Fibroblast of villous mesenchyme (primary cell): ENCODE measurements around the gene SPTBN5. TPM values are rescaled to one million over a fixed set of nuclear protein-coding genes. Genes with fewer than 3 reads are reported as not detected.

ENCODE experiments used
- DNase-seq: peaks from one replicate; pipeline ENCODE4 v3.0.0-alpha.2; 2010; ENCODE audit warnings: low read depth
- H3K4me3 ChIP-seq: 2 replicates; pipeline ENCODE4 v1.5.1; 2011; ENCODE audit warnings: low read depth, mild to moderate bottlenecking, low read length
- small RNA-seq: library from RNA; depleted of rRNA; stranded (forward); fragments of <200 nt; gene quantifications from one replicate; pipeline ENCODE3, GENCODE V24; 2012
- total RNA-seq: library from RNA; depleted of rRNA; stranded (reverse); fragments of >200 nt; gene quantifications from 2 replicates; pipeline ENCODE4 v1.2.3, GENCODE V29; 2012
- TF ChIP-seq, protein P1 (sequence below): IDR thresholded peaks from 2 replicates; pipeline ENCODE4 v1.5.1; 2012; ENCODE audit warnings: low read depth, mild to moderate bottlenecking, low read length; ENCODE audit not compliant: insufficient read depth

Gene SPTBN5
- total RNA-seq, 1 donor, result 0.43 TPM

DNA sequence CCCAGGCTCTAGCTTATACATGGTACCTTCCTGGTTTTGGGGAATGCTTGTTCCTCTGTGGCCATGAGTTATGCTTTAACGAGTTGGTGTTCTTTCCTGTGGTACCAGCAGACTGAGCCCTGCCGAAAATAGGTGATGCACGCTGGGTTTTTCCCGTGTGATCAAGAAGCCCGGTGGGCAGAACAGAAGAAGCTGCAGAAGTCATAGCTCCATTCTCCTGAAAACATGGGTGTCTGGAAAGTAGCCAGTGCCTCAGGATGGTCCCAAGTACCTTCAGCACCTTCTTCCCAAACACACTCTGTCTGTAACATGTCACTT, 94.4 kb downstream of the SPTBN5 start:
- TF ChIP-seq, protein P1, sequence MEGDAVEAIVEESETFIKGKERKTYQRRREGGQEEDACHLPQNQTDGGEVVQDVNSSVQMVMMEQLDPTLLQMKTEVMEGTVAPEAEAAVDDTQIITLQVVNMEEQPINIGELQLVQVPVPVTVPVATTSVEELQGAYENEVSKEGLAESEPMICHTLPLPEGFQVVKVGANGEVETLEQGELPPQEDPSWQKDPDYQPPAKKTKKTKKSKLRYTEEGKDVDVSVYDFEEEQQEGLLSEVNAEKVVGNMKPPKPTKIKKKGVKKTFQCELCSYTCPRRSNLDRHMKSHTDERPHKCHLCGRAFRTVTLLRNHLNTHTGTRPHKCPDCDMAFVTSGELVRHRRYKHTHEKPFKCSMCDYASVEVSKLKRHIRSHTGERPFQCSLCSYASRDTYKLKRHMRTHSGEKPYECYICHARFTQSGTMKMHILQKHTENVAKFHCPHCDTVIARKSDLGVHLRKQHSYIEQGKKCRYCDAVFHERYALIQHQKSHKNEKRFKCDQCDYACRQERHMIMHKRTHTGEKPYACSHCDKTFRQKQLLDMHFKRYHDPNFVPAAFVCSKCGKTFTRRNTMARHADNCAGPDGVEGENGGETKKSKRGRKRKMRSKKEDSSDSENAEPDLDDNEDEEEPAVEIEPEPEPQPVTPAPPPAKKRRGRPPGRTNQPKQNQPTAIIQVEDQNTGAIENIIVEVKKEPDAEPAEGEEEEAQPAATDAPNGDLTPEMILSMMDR, result no peak
- H3K4me3 ChIP-seq, result no peak overlapping the region
- DNase-seq, result no peak

DNA sequence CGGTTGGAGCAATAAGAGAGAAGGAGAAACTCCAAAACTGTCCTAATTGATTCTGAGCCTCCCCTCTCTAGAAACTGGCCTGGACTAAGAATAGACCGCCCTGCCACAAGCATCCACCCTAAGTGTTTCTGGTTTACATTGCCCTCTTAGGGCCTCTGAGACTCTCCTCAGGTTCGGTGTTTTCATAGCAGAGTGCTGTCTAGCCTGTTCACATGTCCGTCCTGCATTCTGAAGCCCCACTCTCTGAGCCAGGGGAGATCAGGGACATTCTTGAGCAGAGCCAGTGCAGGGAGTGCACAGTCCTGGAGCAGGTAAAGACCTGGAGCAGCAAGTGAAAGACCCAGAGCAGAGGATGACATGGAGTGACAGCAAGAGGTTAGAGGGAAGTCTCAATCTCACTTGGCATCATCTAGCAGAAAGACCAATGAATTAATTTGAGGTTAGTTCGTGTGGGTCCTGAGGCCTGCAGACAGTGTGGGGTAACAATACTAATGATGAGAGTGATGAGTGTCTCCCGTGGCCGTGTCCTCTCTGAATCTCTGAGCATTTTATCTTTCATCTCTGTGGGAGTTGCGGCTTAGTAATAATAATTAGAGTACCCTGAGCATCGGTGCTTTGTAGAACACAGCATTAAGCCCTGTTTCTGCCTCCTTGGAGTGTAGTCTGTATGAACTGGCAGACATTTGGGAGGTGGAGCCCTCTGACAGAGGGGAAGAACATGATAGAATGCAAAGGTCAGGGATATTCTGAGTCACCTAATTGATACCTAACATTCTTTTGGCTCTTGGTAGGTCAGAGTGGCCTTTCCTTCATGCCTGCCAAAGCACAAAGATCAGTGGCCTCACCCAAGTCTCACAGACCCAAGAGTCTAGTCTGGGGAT, 95.0 kb downstream of the SPTBN5 start:
- TF ChIP-seq, protein P1, result no peak
- no peak overlapping the region for H3K4me3 ChIP-seq
- no peak for DNase-seq

Small RNA genes within 50 kb of the gene (small RNA-seq; reads per million reads assigned to genes)
- gene JMJD7-PLA2G4B, result not detected
- not detected for gene MIR4310
- not detected for gene RNA5SP393

Other genes with a start within 250 kb of the SPTBN5 start
- 27.7 and 41.5 TPM in 2 replicates for gene MGA, start 233.6 kb downstream of the SPTBN5 start, total RNA-seq
- 30.9 and 36.7 TPM in 2 replicates for gene MAPKBP1, start 119.6 kb downstream of the SPTBN5 start, total RNA-seq
- gene JMJD7, start 66.0 kb downstream of the SPTBN5 start, total RNA-seq, result 2.2 and 3.5 TPM in 2 replicates
- 0.97 and 1.3 TPM in 2 replicates for gene PLA2G4B, start 55.2 kb downstream of the SPTBN5 start, total RNA-seq
- 18.0 and 19.0 TPM in 2 replicates for gene EHD4, start 78.5 kb upstream of the SPTBN5 start, total RNA-seq
- gene PLA2G4E, start 127.0 kb upstream of the SPTBN5 start, total RNA-seq, result not detected in 2 replicates
- not detected in 2 replicates for gene PLA2G4D, start 200.5 kb upstream of the SPTBN5 start, total RNA-seq